Cardiac fibroblast (primary cell): Measurements from ENCODE around the gene NAV2.
"Not testable (repeated sequence)": the region's sequence is repeated elsewhere in the genome, so short reads cannot be mapped to it uniquely, and the experiment has no call there.

Experiments
- DNase-seq, 2 donors: peaks; one replicate each; pipeline versions ENCODE4 v3.0.0 to v3.0.0-alpha.2; 2010; ENCODE audit warnings: low read depth in 2 of 2
- H3K4me3 ChIP-seq, 2 donors: replicated peaks in 1 of 2; 1 replicate in 1 of 2; 2 replicates in 1 of 2; pipeline ENCODE4 v1.5.1; 2011; ENCODE audit warnings: low read depth in 2 of 2, low read length in 2 of 2, mild to moderate bottlenecking in 2 of 2, moderate library complexity in 1 of 2
- TF ChIP-seq, protein P1 (sequence below): IDR thresholded peaks from one replicate; pipeline ENCODE4 v1.5.1; 2011; ENCODE audit warnings: low read depth, mild to moderate bottlenecking, low read length, inconsistent platforms

The NAV2 gene

GRCh38 chr11:19955660-19956059 is 243.0 kb downstream of the NAV2 start:
- TF ChIP-seq, protein P1, sequence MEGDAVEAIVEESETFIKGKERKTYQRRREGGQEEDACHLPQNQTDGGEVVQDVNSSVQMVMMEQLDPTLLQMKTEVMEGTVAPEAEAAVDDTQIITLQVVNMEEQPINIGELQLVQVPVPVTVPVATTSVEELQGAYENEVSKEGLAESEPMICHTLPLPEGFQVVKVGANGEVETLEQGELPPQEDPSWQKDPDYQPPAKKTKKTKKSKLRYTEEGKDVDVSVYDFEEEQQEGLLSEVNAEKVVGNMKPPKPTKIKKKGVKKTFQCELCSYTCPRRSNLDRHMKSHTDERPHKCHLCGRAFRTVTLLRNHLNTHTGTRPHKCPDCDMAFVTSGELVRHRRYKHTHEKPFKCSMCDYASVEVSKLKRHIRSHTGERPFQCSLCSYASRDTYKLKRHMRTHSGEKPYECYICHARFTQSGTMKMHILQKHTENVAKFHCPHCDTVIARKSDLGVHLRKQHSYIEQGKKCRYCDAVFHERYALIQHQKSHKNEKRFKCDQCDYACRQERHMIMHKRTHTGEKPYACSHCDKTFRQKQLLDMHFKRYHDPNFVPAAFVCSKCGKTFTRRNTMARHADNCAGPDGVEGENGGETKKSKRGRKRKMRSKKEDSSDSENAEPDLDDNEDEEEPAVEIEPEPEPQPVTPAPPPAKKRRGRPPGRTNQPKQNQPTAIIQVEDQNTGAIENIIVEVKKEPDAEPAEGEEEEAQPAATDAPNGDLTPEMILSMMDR = no peak
- DNase-seq = no peak
- no peak overlapping the region for H3K4me3 ChIP-seq

- no peak overlapping the region for H3K4me3 ChIP-seq
- TF ChIP-seq, protein P1 = no peak
- DNase-seq = peak in 1 of 2 donors; percentile 20
These were observed 243.6 kb downstream of the NAV2 start for GRCh38 chr11:19956228-19956627.

DNA sequence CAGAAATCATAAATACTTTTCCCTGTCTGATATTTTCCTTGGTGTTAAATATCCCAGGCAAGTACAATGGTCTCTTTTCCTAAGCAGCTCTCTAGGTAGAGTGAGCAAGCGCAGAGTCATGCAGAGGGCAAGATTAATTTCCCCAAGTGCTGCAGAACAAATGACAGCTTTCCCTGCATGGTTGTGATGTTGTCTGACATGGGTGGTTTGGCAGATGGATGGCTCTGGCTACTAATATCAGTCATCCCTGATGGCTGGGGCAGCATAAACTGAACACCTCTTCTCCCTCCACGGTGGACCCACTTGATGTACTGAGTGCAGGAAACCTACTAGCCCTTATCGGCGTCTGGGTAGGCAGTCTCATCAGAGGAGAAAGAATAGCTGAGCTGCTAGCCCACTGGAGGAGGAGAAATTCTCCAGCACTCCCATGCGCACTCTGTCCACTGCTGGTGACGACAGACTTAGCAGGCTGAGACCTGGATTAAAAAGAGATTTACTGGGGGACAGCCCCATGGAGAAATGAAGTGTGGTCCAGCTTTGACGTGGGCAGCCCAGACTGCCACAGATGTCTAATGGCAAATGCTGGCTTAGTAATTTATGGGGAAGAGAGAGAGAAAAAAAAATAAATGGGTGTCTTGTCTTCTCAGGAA is 244.8 kb downstream of the NAV2 start:
- no peak for DNase-seq
- TF ChIP-seq, protein P1 = no peak
- H3K4me3 ChIP-seq = no peak overlapping the region

DNA sequence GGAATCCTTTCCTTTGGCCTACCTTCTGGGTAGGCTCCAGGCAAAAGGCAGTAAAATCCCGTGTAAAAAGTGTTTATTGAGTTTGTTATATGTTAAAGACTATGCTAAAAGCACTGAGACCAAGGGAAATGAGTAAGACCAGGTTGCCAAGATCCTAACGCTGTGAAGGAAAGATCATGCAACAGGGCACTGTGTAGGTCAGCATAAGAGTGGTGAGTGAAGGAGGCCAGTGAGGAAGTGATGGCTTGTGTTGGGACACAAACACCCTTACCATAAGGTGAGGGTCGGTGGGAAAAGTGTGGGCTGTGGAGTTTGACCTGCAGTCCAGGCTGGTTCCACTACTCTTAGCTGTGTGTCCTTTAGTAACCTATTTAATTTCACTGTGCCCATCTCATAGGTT is 245.6 kb downstream of the NAV2 start:
- DNase-seq = peak in 1 of 2 donors; percentile 40
- TF ChIP-seq, protein P1 = no peak
- no peak overlapping the region for H3K4me3 ChIP-seq

DNA sequence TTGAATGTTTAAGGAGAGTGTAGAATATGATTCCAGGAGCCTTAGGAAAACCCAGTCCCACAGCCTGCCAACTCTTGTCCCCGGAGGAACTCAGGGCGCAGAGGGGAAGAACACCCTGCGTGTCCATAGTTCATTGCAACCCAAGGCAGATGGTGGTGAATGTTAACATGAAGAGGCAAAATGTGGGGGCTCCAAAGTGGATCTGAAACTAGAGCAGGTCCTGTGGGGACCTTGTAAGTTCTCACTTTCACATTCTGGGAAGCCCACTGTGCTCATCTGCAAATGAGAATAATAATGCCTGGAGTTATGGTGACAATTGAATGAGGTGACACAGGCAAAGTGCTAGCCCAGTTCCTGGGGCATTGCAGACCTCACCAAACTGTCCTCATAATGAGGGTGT is 246.6 kb downstream of the NAV2 start:
- H3K4me3 ChIP-seq = no peak overlapping the region
- no peak for DNase-seq
- TF ChIP-seq, protein P1 = no peak

DNA sequence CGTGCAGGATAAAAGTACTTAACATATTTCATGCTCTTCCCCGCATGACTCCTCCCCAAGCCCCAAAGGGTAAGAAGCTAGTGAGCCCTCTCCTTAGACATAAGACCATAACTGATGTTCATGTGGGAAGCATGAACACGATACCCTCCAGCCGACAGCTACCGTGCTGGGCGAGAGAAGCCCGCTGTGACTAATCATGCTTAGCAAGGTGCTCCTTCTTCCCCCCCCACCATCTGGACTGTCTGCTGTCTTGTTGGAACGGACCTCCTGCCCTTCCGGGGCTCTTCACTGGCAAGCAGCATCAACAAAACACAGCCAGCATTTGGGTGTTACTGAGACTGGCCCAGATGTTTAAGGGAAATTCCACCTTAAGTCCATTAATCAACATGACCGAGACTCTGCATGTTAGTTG is 247.0 kb downstream of the NAV2 start:
- TF ChIP-seq, protein P1 = no peak
- DNase-seq = no peak

DNA sequence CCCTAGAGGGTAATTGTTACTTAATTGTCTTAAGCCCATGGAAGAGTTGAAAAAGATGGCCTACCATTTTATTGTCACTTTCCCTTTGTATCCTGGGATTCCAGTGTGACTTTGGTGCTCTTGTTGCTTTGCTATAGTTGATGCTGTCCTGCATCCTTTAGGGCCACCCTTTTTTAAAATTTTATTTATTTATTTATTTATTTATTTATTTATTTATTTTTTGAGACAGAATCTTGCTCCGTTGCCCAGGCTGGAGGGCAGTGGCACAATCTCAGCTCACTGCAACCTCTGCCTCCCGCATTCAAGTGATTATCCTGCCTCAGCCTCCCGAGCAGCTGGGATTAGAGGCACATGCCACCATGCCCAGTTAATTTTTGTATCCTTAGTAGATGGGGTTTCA is 247.8 kb downstream of the NAV2 start:
- not testable (repeated sequence) for DNase-seq, H3K4me3 ChIP-seq

More for the DNA sequence above, 247.0 kb downstream of the NAV2 start:
- no peak overlapping the region for H3K4me3 ChIP-seq
